H1 (cell line): Measurements from ENCODE around the gene DNAJC17. TPM values are rescaled to one million over a fixed set of nuclear protein-coding genes. Genes with fewer than 3 reads are reported as not detected.

Source experiments
- CTCF ChIA-PET: fragments of 300-600 bp; sonication (Branson Sonifier 250); formaldehyde crosslinking; loops from one replicate; lab custom pipeline; 2021; ENCODE audit not compliant: partially characterized antibody; lab: Charles Lee
- POLR2A ChIA-PET: fragments of 300-600 bp; sonication (Branson Sonifier 250); formaldehyde crosslinking; loops from one replicate; lab custom pipeline; 2021; ENCODE audit warnings: inconsistent platforms; ENCODE audit not compliant: partially characterized antibody; lab: Charles Lee
- DNase-seq, 2 experiments: peaks; one replicate each; pipeline versions ENCODE4 v3.0.0 to v3.0.0-alpha.2; 2010 to 2022; ENCODE audit warnings: low spot score in 2 of 2, low read depth in 1 of 2, mixed read lengths in 1 of 2
- FAIRE-seq: peaks from 2 replicates; lab custom pipeline; 2011; peaks lifted over from hg19 to GRCh38; lab: Jason Lieb, UNC
- H2AFZ ChIP-seq: 2 replicates; pipeline ENCODE4 v1.8.1; 2012; ENCODE audit warnings: low read length, inconsistent platforms
- H2AK5ac ChIP-seq: 2 replicates; pipeline ENCODE4 v1.6.1; 2013; ENCODE audit warnings: low read depth, low read length
- H2BK120ac ChIP-seq: replicated peaks from 2 replicates; pipeline ENCODE3; 2013; ENCODE audit warnings: low read depth, low read length, inconsistent platforms
- H2BK12ac ChIP-seq: 2 replicates; pipeline ENCODE4 v1.6.1; 2013; ENCODE audit warnings: low read depth, low read length
- H2BK15ac ChIP-seq: 2 replicates; pipeline ENCODE4 v1.6.1; 2013; ENCODE audit warnings: low read length
- H2BK20ac ChIP-seq: 2 replicates; pipeline ENCODE4 v1.6.1; 2013; ENCODE audit warnings: low read length
- H2BK5ac ChIP-seq: 2 replicates; pipeline ENCODE4 v1.6.1; 2013; ENCODE audit warnings: low read depth, low read length
- H3K14ac ChIP-seq: 2 replicates; pipeline ENCODE4 v1.6.1; 2013; ENCODE audit warnings: inconsistent platforms; ENCODE audit not compliant: insufficient read length
- H3K18ac ChIP-seq: 2 replicates; pipeline ENCODE4 v1.6.1; 2013; ENCODE audit warnings: low read length; ENCODE audit errors: extremely low read depth
- H3K23ac ChIP-seq: 2 replicates; pipeline ENCODE4 v1.6.1; 2013; ENCODE audit warnings: inconsistent platforms; ENCODE audit not compliant: insufficient read length
- H3K23me2 ChIP-seq: 2 replicates; pipeline ENCODE4 v1.6.1; 2013; ENCODE audit warnings: low read depth, low read length
- H3K27ac ChIP-seq: 2 replicates; pipeline ENCODE4 v1.6.1; 2011; ENCODE audit warnings: low read depth, low read length, inconsistent platforms
- H3K27me3 ChIP-seq, 4 experiments: replicated peaks in 1 of 4; 1 replicate in 1 of 4; 2 replicates in 3 of 4; pipeline versions ENCODE4 v1.6.1 to v1.8.1; 2011 to 2013; ENCODE audit warnings: low read length in 3 of 4, mild to moderate bottlenecking in 3 of 4, inconsistent platforms in 2 of 4, mixed read lengths in 2 of 4, moderate library complexity in 1 of 4; ENCODE audit not compliant: control insufficient read depth in 3 of 4, insufficient read depth in 3 of 4; ENCODE audit errors: extremely low read depth in 1 of 4
- H3K36me3 ChIP-seq, 4 experiments: 2 replicates each; pipeline versions ENCODE4 v1.6.1 to v1.8.1; 2011 to 2013; ENCODE audit warnings: mild to moderate bottlenecking in 4 of 4, low read length in 3 of 4, moderate library complexity in 2 of 4, control low read depth in 1 of 4, inconsistent platforms in 1 of 4; ENCODE audit not compliant: insufficient read depth in 4 of 4, control insufficient read depth in 2 of 4
- H3K4ac ChIP-seq: replicated peaks from 2 replicates; pipeline ENCODE3; 2013; ENCODE audit warnings: low read length, low read depth, mixed read lengths, inconsistent platforms; ENCODE audit not compliant: insufficient read length
- H3K4me1 ChIP-seq, 4 experiments: replicated peaks in 1 of 4; 1 replicate in 1 of 4; 2 replicates in 3 of 4; pipeline versions ENCODE4 v1.6.1 to v1.8.1; 2011 to 2013; ENCODE audit warnings: low read length in 3 of 4, inconsistent platforms in 2 of 4, mixed read lengths in 1 of 4; ENCODE audit not compliant: insufficient read depth in 4 of 4, control insufficient read depth in 3 of 4
- H3K4me2 ChIP-seq, 2 experiments: 2 replicates each; pipeline versions ENCODE4 v1.6.1 to v1.8.1; 2011 to 2013; ENCODE audit warnings: low read depth in 2 of 2, low read length in 2 of 2, control low read depth in 1 of 2, inconsistent platforms in 1 of 2, mild to moderate bottlenecking in 1 of 2; ENCODE audit not compliant: insufficient read depth in 1 of 2
- H3K4me3 ChIP-seq, 4 experiments: fragments of 200-600, 300-600 bp in 1 of 4; sonication (generic), shearing (Covaris generic), sonication (Bioruptor Twin) in 1 of 4; 2 replicates each; pipeline versions ENCODE4 v1.5.1 to v1.8.1; 2011 to 2016; ENCODE audit warnings: low read length in 4 of 4, low read depth in 3 of 4, control low read depth in 2 of 4, inconsistent platforms in 2 of 4, mild to moderate bottlenecking in 2 of 4, mixed read lengths in 1 of 4, moderate library complexity in 1 of 4; ENCODE audit not compliant: insufficient read depth in 2 of 4; ENCODE audit errors: extremely low read depth in 1 of 4
- H3K56ac ChIP-seq: replicated peaks from 2 replicates; pipeline ENCODE3; 2013; ENCODE audit warnings: low read depth, mild to moderate bottlenecking, mixed read lengths, low read length, inconsistent platforms; ENCODE audit not compliant: insufficient read length
- H3K79me1 ChIP-seq: 2 replicates; pipeline ENCODE4 v1.6.1; 2013; ENCODE audit warnings: low read depth, low read length, control low read depth
- H3K79me2 ChIP-seq, 2 experiments: 2 replicates each; pipeline versions ENCODE4 v1.6.1 to v1.8.1; 2012 to 2013; ENCODE audit warnings: low read length in 2 of 2, mild to moderate bottlenecking in 2 of 2, inconsistent platforms in 1 of 2; ENCODE audit not compliant: insufficient read depth in 2 of 2, control insufficient read depth in 1 of 2
- H3K9ac ChIP-seq, 4 experiments: replicated peaks in 1 of 4; 1 replicate in 1 of 4; 2 replicates in 3 of 4; pipeline versions ENCODE4 v1.6.1 to v1.8.1; 2011 to 2013; ENCODE audit warnings: low read depth in 3 of 4, low read length in 3 of 4, control low read depth in 2 of 4, mild to moderate bottlenecking in 2 of 4, moderate library complexity in 2 of 4, inconsistent platforms in 1 of 4; ENCODE audit errors: extremely low read depth in 1 of 4
- H3K9me3 ChIP-seq, 2 experiments: 2 replicates each; pipeline versions ENCODE4 v1.6.1 to v1.8.1; 2012 to 2013; ENCODE audit warnings: mild to moderate bottlenecking in 2 of 2, moderate library complexity in 2 of 2, control low read depth in 1 of 2, inconsistent platforms in 1 of 2, low read depth in 1 of 2, low read length in 1 of 2, mixed read lengths in 1 of 2; ENCODE audit not compliant: insufficient read depth in 2 of 2
- H4K20me1 ChIP-seq, 2 experiments: replicated peaks in 1 of 2; 2 replicates each; pipeline versions ENCODE3 to v1.8.1; 2011 to 2013; ENCODE audit warnings: inconsistent platforms in 2 of 2, low read length in 2 of 2, mild to moderate bottlenecking in 1 of 2; ENCODE audit not compliant: insufficient read depth in 2 of 2, control insufficient read depth in 1 of 2
- H4K5ac ChIP-seq: 2 replicates; pipeline ENCODE4 v1.6.1; 2013; ENCODE audit warnings: low read length, low read depth, mixed read lengths, inconsistent platforms; ENCODE audit not compliant: insufficient read length
- H4K8ac ChIP-seq: 2 replicates; pipeline ENCODE4 v1.8.0; 2013; ENCODE audit warnings: mild to moderate bottlenecking, moderate library complexity, low read length, inconsistent platforms; ENCODE audit not compliant: insufficient read depth; ENCODE audit errors: extremely low read depth
- H4K91ac ChIP-seq: replicated peaks from 2 replicates; pipeline ENCODE3; 2013; ENCODE audit warnings: low read length, mixed read lengths, inconsistent platforms; ENCODE audit not compliant: insufficient read length
- ASH2L ChIP-seq: fragments of 200-600, 300-600 bp; sonication (generic); IDR thresholded peaks from one replicate; pipeline ENCODE4 v1.7.1; 2017; ENCODE audit warnings: low read length
- CBX5 ChIP-seq: fragments of 300-800, 300-1000 bp; sonication (generic); IDR thresholded peaks from 2 replicates; pipeline ENCODE4 v1.7.1; 2016; ENCODE audit warnings: antibody characterized with exemption, low read length, low read depth
- CTBP2 ChIP-seq: IDR thresholded peaks from 2 replicates; pipeline ENCODE4 v1.7.0; 2011; ENCODE audit warnings: borderline replicate concordance, mild to moderate bottlenecking, moderate library complexity, mixed read lengths, low read length; ENCODE audit not compliant: insufficient read depth, insufficient read length
- HDAC2 ChIP-seq, 2 experiments: fragments of 300-600 bp in 1 of 2; sonication (generic) in 1 of 2; IDR thresholded peaks; 2 replicates each; pipeline ENCODE4 v1.6.1; 2011 to 2012; ENCODE audit warnings: low read depth in 2 of 2, low read length in 2 of 2, mild to moderate bottlenecking in 2 of 2, moderate library complexity in 2 of 2, borderline replicate concordance in 1 of 2, inconsistent platforms in 1 of 2
- JUND ChIP-seq: IDR thresholded peaks from 2 replicates; pipeline ENCODE4 v1.6.1; 2011; ENCODE audit warnings: mild to moderate bottlenecking, improper control_type of control experiment, low read length
- RXRA ChIP-seq: IDR thresholded peaks from 2 replicates; pipeline ENCODE4 v1.6.1; 2011; ENCODE audit warnings: low read depth, mild to moderate bottlenecking, low read length, moderate library complexity; ENCODE audit not compliant: insufficient read depth
- SIN3A ChIP-seq, 2 experiments: IDR thresholded peaks in 1 of 2; conservative IDR thresholded peaks in 1 of 2; 2 replicates each; pipeline ENCODE4 v1.6.1; 2011 to 2012; ENCODE audit warnings: low read length in 2 of 2, improper control_type of control experiment in 1 of 2, low read depth in 1 of 2, mild to moderate bottlenecking in 1 of 2
- SP1 ChIP-seq: IDR thresholded peaks from 2 replicates; pipeline ENCODE4 v1.6.1; 2011; ENCODE audit warnings: low read depth, low read length
- WGBS, 2 experiments: shearing (Covaris generic) in 1 of 2; methylation state at CpG; one replicate each; pipeline versions ENCODE4 v1.1.6 to v1.1.7; 2013 to 2015; ENCODE audit warnings: low lambda C conversion rate in 2 of 2, mixed read lengths in 2 of 2, inconsistent platforms in 1 of 2, low coverage in 1 of 2, missing lambda C conversion rate in 1 of 2; ENCODE audit not compliant: insufficient replicate concordance in 2 of 2, insufficient coverage in 1 of 2, insufficient read length in 1 of 2; ENCODE audit errors: extremely low coverage in 1 of 2, missing lambda C conversion rate in 1 of 2; 5-methylcytosine and 5-hydroxymethylcytosine counted together
- polyA plus RNA-seq, 7 experiments: library from polyadenylated mRNA; depleted of rRNA in 3 of 7; stranded (reverse) in 5 of 7; unstranded in 2 of 7; fragments of >200 nt in 5 of 7; fragments of 200-250 nt in 2 of 7; gene quantifications; 1 replicate in 5 of 7; 2 replicates in 1 of 7; 4 replicates in 1 of 7; pipeline versions ENCODE4 v1.2.1 to v1.2.3, GENCODE V29; 2011 to 2013; ENCODE audit warnings: missing spikeins in 2 of 7, mixed read lengths in 2 of 7
- total RNA-seq: library from RNA; stranded (reverse); fragmentation: NEBNext Ultra II Directional; extraction: Animal tissue kit (Norgen Biotek cat#: 25700); gene quantifications from 2 replicates; pipeline ENCODE4 v1.2.1, GENCODE V29; 2021

DNAJC17 gene
- total and polyA plus RNA-seq, 2 of the 8 experiments (the other 6 are each of a cell fraction or from before 2014, with no cell fraction given): 39.5 to 45.4 TPM

GRCh38 chr15:40739047-40739446, 68.2 kb downstream of the DNAJC17 start:
- Histone ChIP-seq H2AFZ (no peak overlapping the region), H3K23me2 (no peaks in the 10 kb centered on the region), H4K20me1 (peaks cover 0 to 1% of the 10 kb centered on the region in 2 experiments), H2AK5ac (no peak overlapping the region), H3K4me3 (peak overlapping the region in 1 of 4 experiments; percentile 19; a peak in 1 of 8 replicates), H2BK20ac (no peak overlapping the region), H2BK5ac (0 out of 2 replicates have a peak overlapping the region, but pooled peaks have one; percentile 46), H3K14ac (no peak overlapping the region), H3K18ac (no peak overlapping the region), H3K27me3 (no peaks in the 10 kb centered on the region), H3K9me3 (no peaks in the 10 kb centered on the region), H2BK15ac (no peak overlapping the region), H3K4me1 (peaks cover 12 to 18% (median 17%) of the 10 kb centered on the region in 4 experiments), H2BK120ac (no peak overlapping the region), H4K8ac (no peak overlapping the region), H3K79me2 (no peaks in the 10 kb centered on the region), H3K4me2 (peak overlapping the region; percentile 31 to 53; a peak in 3 of 4 replicates), H3K56ac (no peak overlapping the region), H3K4ac (no peak overlapping the region), H4K5ac (no peak overlapping the region), H3K9ac (no peak overlapping the region), H2BK12ac (no peak overlapping the region), H3K27ac (peak overlapping the region; percentile 30; the same call in 1 of the 2 replicates), H4K91ac (no peak overlapping the region), H3K79me1 (no peaks in the 10 kb centered on the region), H3K23ac (no peak overlapping the region), H3K36me3 (peaks cover 3 to 35% (median 23%) of the 10 kb centered on the region in 4 experiments; a peak in 6 of 8 replicates)
- DNase-seq (no peak), FAIRE-seq (peak; percentile 87)
- TF ChIP-seq JUND: peak; percentile 65; the same call in 1 of the 2 replicates
- peak in 1 of 2 experiments; percentile 85; a peak in 1 of 4 replicates for TF ChIP-seq SIN3A (conservative IDR thresholded peaks at IDR 0.05 in 1 of 2, IDR thresholded peaks at IDR 0.05 in 1 of 2; ENCODE audit: low read depth in 1 of 2, low read length in 2 of 2)
- peak; percentile 42 for TF ChIP-seq ASH2L
- TF ChIP-seq HDAC2 (IDR thresholded peaks at IDR 0.05; ENCODE audit: borderline replicate concordance in 1 of 2, low read depth in 2 of 2, low read length in 2 of 2): 0 out of 4 replicates have a peak, but pooled peaks of 1 of the 2 experiments have one; percentile 18
- no peak for TF ChIP-seq CBX5
- TF ChIP-seq RXRA: no peak
- peak; percentile 59; the same call in 1 of the 2 replicates for TF ChIP-seq SP1
- TF ChIP-seq CTBP2: no peak
- 17% methylated on average over 2 of the region's 2 CpGs; no CpG with 5 or more reads in 1 of the 2 experiments for WGBS, 2 experiments
- ChIA-PET CTCF (interaction anchor here (0.6 to 4.2 kb wide), 24 partner anchors 8 to 237 kb away, joined by 3 to 22 read pairs (median 6); partner anchors contain the start of genes DLL4, RAD51 and VPS18), POLR2A (interaction anchor here (0.6 to 2.6 kb wide), 18 partner anchors 8 to 155 kb away, joined by 3 to 11 read pairs (median 4); partner anchors contain the start of genes RAD51 and VPS18)
